ENCODE data around the gene IPO7. TPM values are rescaled to one million over a fixed set of nuclear protein-coding genes. Genes with fewer than 3 reads are reported as not detected.

Gene IPO7
- total RNA-seq, 1 donor from 2014 or later, result 93.4 TPM

DNA sequence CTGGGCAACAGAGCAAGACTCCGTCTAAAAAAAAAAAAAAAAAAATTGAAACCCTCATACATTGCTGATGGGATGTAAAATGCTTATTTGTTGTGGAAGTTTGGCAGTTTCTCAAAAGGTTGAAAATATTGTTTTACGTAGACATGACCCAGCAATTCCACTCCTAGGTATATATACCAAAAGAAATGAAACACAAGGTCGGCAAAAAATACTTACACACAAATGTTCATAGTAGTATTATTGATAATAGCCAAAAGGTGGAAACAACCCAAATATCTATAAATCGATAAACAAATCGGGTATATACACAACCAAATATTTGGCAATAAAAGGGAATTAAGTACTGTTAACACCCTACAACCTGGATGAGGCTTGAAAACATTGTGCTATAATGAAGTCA lies 71.3 kb downstream of the IPO7 start:
- no peak overlapping the region for H3K4me3 ChIP-seq
- H3K27me3 ChIP-seq, result no peaks in the 10 kb centered on the region
- TF ChIP-seq, protein P1, sequence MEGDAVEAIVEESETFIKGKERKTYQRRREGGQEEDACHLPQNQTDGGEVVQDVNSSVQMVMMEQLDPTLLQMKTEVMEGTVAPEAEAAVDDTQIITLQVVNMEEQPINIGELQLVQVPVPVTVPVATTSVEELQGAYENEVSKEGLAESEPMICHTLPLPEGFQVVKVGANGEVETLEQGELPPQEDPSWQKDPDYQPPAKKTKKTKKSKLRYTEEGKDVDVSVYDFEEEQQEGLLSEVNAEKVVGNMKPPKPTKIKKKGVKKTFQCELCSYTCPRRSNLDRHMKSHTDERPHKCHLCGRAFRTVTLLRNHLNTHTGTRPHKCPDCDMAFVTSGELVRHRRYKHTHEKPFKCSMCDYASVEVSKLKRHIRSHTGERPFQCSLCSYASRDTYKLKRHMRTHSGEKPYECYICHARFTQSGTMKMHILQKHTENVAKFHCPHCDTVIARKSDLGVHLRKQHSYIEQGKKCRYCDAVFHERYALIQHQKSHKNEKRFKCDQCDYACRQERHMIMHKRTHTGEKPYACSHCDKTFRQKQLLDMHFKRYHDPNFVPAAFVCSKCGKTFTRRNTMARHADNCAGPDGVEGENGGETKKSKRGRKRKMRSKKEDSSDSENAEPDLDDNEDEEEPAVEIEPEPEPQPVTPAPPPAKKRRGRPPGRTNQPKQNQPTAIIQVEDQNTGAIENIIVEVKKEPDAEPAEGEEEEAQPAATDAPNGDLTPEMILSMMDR (IDR thresholded peaks at IDR 0.05), result no peak
- H3K4me1 ChIP-seq, result peaks cover 0 to 4% of the 10 kb centered on the region in 2 donors
- no peaks in the 10 kb centered on the region for H3K36me3 ChIP-seq
- no peak overlapping the region for H3K27ac ChIP-seq
- DNase-seq (ENCODE audit: low spot score in 2 of 2), result no peak
- intact Hi-C loops (cut with DNase I), result no loop called here
- H3K9me3 ChIP-seq, result peaks cover 9% of the 10 kb centered on the region in 2 donors

DNA sequence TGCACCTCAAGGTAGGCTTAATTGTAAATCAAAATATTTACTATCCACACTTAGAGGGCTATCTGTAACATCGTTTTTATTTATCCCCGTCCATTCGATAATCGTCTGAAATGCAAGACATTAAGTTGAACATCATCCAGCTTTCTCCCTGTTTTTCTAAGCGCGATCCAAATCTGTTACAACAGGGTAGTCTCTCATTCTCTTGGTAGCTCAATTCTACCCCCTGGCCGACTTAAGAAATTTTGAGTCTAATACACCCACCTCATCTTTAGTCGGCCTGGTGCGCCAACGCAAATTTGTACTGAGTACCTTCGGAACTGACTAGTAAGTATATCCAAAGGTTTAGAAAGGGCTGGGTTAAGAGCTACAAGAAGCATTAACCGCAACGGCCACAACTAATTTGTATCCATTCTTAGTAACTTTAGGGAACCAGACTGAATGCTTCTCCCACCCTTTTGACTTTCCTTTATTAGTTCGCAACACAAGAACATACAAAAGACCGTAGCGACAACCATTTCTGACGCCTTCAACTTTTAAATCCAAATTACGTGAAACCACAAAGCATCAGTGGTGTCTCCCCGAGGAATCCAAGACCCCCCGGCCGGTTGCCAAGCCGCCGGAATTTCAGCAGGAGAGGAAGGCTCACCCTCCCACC lies 75.3 kb downstream of the IPO7 start:
- Histone ChIP-seq H3K4me1 (peaks cover 5 to 18% of the 10 kb centered on the region in 2 donors), H3K36me3 (no peaks in the 10 kb centered on the region), H3K9me3 (no peaks in the 10 kb centered on the region), H3K27ac (peak overlapping the region; percentile 98 to 100), H3K27me3 (no peaks in the 10 kb centered on the region), H3K4me3 (peak overlapping the region; percentile 83 to 98)
- intact Hi-C loops (cut with DNase I), result loop anchor here (1.0 to 5.0 kb wide), 5 partner anchors 75 to 192 kb away; partner anchors contain the start of genes DENND5A, IPO7, TMEM41B and WEE1
- no peak for DNase-seq (ENCODE audit: low spot score in 2 of 2)
- TF ChIP-seq, protein P1 (IDR thresholded peaks at IDR 0.05), result no peak

DNA sequence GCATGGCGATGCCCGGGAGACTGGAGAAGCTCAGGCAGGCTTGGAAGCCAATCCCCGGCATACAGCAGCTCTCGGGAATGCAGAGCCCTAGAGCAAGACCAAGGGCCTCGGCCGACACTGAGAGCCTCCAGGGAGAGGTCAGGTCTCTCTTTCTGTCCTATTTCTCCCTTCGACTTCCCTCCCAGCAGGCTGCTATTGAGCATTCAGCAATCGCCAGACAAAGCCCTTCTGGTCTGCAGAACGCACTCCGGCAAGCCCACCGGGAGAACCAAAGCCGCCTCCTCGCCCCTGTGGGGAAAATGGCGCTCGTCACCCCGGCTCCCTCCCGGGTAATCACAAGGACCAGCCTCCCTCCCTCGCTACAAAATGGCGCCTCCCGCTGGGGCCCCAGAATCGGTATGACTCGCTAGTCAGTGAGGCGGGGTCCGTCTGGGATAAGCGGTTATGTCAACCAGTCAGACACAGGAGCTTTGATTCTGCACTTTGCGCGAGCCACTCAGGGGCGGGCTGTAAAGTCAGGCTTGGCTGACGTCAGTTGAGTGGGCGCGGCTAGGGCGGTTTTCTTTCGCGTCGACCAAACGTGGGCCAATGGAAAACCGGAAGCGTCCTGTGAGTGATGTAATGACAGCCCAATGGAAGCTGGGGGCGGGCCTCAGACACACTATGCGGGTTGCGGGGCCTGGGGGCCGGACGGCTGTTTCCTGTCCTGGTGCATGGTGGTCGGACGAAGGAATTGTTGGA lies 76.0 kb downstream of the IPO7 start, which contains the start of gene ZNF143:
ZNF143 (plus strand) TSS at position 691 of the 741 bp plus-strand sequence. CDS start 10,297 bp downstream, outside the sequence.
- TF ChIP-seq, protein P1 (IDR thresholded peaks at IDR 0.05), result peak in 1 of 3 experiments; percentile 21
- no peaks in the 10 kb centered on the region for H3K9me3 ChIP-seq
- no peaks in the 10 kb centered on the region for H3K27me3 ChIP-seq
- H3K4me1 ChIP-seq, result peaks cover 5 to 20% of the 10 kb centered on the region in 2 donors
- H3K4me3 ChIP-seq, result peak within 1 kb of the TSS; percentile 83 to 98
- peak within 1 kb of the TSS; percentile 98 to 100 for H3K27ac ChIP-seq
- peak; percentile 99 to 100 for DNase-seq (ENCODE audit: low spot score in 2 of 2)
- intact Hi-C loops (cut with DNase I), result loop anchor here (1.0 to 5.0 kb wide), 5 partner anchors 76 to 193 kb away; partner anchors contain the start of genes DENND5A, IPO7, TMEM41B and WEE1
- no peaks in the 10 kb centered on the region for H3K36me3 ChIP-seq

DNA sequence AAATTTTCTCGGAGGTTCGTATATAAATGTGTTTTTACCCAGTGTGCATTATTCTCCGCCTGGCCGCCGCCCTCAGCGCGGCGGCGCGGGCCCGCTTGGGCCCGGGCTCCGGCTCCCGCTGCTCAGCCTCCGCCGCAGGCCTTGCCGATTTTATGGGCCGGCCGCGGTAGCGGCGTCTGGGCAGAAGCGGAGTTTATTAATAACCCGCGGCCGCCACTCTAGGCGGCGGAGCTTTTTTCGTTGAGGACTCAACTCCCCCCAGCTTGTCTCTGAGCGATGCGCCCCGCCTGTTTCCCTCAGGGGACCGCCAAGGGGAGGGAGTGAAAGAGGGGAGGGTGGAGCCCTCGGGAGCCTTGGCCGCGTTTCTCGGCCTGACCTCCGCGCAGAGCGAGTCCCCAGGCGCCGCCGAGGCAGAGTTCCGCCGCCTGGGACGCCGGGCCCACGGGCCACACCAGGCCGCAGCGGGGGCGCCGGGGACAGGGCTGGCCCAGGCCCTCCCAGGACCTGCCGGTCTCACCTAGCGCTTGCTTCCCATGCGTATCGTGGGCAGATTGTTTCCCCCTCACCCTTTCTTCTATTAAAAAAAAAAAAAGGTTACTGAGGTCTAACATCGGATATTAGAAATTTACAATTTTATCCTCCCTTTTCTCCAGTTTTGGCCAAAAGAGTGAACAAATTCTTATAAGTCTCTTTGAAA lies 76.8 kb downstream of the IPO7 start:
- intact Hi-C loops (cut with DNase I), result loop anchor here (2.0 to 5.0 kb wide), 4 partner anchors 76 to 194 kb away; partner anchors contain the start of genes DENND5A, IPO7 and WEE1
- Histone ChIP-seq H3K4me1 (peaks cover 5 to 21% of the 10 kb centered on the region in 2 donors), H3K27ac (peak overlapping the region; percentile 96 to 99), H3K27me3 (no peaks in the 10 kb centered on the region), H3K4me3 (peak overlapping the region; percentile 81 to 89), H3K9me3 (no peaks in the 10 kb centered on the region), H3K36me3 (no peaks in the 10 kb centered on the region)
- peak; percentile 55 to 94 for DNase-seq (ENCODE audit: low spot score in 2 of 2)
- TF ChIP-seq, protein P1 (IDR thresholded peaks at IDR 0.05), result peak in 1 of 3 experiments; percentile 45

DNA sequence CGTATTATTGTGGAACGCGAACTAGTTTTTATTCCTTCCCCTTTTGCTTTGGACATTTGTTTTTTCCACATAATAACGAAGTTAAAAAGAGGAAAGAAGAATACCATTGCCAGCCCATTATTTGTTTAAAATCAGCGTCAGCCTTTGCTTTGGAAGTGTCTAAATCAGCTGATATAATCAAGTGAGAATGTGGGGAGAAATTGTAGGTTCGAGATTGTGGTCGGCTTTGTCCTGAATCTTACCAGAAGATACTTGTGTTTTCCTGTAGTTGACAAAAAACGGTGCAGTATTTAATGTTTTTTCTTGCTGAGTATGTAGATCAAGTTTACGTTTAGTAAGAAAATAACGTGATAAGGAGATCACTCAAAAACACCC lies 77.3 kb downstream of the IPO7 start:
- intact Hi-C loops (cut with DNase I), result loop anchor here (2.0 to 5.0 kb wide), 4 partner anchors 77 to 194 kb away; partner anchors contain the start of genes DENND5A, IPO7 and WEE1
- H3K9me3 ChIP-seq, result no peaks in the 10 kb centered on the region
- TF ChIP-seq, protein P1 (IDR thresholded peaks at IDR 0.05), result no peak
- no peaks in the 10 kb centered on the region for H3K27me3 ChIP-seq
- H3K4me3 ChIP-seq, result peak overlapping the region; percentile 81 to 89
- H3K4me1 ChIP-seq, result peaks cover 5 to 21% of the 10 kb centered on the region in 2 donors
- no peak for DNase-seq (ENCODE audit: low spot score in 2 of 2)
- peak overlapping the region; percentile 96 to 99 for H3K27ac ChIP-seq
- H3K36me3 ChIP-seq, result no peaks in the 10 kb centered on the region

All from ascending aorta (tissue), 2 donors.